Measurements from ENCODE around the gene ITGAD. TPM values are rescaled to one million over a fixed set of nuclear protein-coding genes. Genes with fewer than 3 reads are reported as not detected.

The ITGAD gene
- total RNA-seq, 1 experiment from 2014 or later = not detected

GRCh38 chr16:31420037-31420436 lies 26.9 kb downstream of the ITGAD start:
- Histone ChIP-seq H3K18ac (ENCODE audit: insufficient read length, low read depth, low read length) (no peak overlapping the region), H3K79me2 (ENCODE audit: insufficient read depth, low read length) (no peaks in the 10 kb centered on the region), H2AK5ac (ENCODE audit: insufficient read length, low read length) (no peak overlapping the region), H3K56ac (ENCODE audit: insufficient read length, low read depth, low read length) (no peak overlapping the region), H2BK120ac (ENCODE audit: low read depth, low read length, poor library complexity, severe bottlenecking) (no peak overlapping the region), H3K9ac (ENCODE audit: extremely low read depth, insufficient read length, low read length) (no peak overlapping the region), H3K4me1 (ENCODE audit: insufficient read depth, low read length) (no peaks in the 10 kb centered on the region), H3K4ac (ENCODE audit: low read depth, low read length) (no peak overlapping the region), H3K27ac (ENCODE audit: insufficient read length, low read depth, low read length) (no peak overlapping the region), H4K8ac (replicated peaks; ENCODE audit: insufficient read length, low read depth, low read length) (no peak overlapping the region), H2BK5ac (ENCODE audit: insufficient read length, low read length) (no peak overlapping the region), H2BK12ac (ENCODE audit: insufficient read length, low read depth, low read length) (no peak overlapping the region), H4K20me1 (ENCODE audit: control insufficient read depth, insufficient read depth, insufficient read length) (no peaks in the 10 kb centered on the region), H3K27me3 (ENCODE audit: insufficient read depth, low read length) (no peaks in the 10 kb centered on the region; the same call in 1 of the 2 replicates), H2AFZ (ENCODE audit: low read length) (no peak overlapping the region), H3K9me3 (ENCODE audit: control insufficient read depth, low read depth, low read length) (no peaks in the 10 kb centered on the region), H3K23me2 (ENCODE audit: insufficient read length, low read depth, low read length, poor library complexity, severe bottlenecking) (no peaks in the 10 kb centered on the region), H4K5ac (ENCODE audit: insufficient read length, low read depth, low read length) (no peak overlapping the region), H3K14ac (ENCODE audit: insufficient read depth, low read length) (no peak overlapping the region), H3K79me1 (ENCODE audit: insufficient read depth, low read depth, low read length, poor library complexity, severe bottlenecking) (no peaks in the 10 kb centered on the region), H2BK20ac (ENCODE audit: low read depth, low read length, poor library complexity, severe bottlenecking) (no peak overlapping the region), H3K4me2 (ENCODE audit: insufficient read depth, insufficient read length, low read length) (no peak overlapping the region), H4K91ac (ENCODE audit: insufficient read length, low read depth, low read length) (no peak overlapping the region), H3T11ph (ENCODE audit: low read length) (no peak overlapping the region), H2BK15ac (ENCODE audit: low read depth, low read length) (no peak overlapping the region), H3K23ac (ENCODE audit: insufficient read length, low read depth, low read length) (no peak overlapping the region)
- no peak for DNase-seq
- Mint-ChIP-seq H3K4me3 (no peak overlapping the region), H3K36me3 (ENCODE audit: insufficient read depth in 1 of 3, low read depth in 3 of 3) (no peaks in the 10 kb centered on the region), H3K9me3 (peaks cover 0 to 4% of the 10 kb centered on the region in 2 experiments; a peak in 3 of 5 replicates), H3K4me1 (peaks cover 5 to 6% of the 10 kb centered on the region in 2 experiments; a peak in 3 of 4 replicates), H3K27me3 (ENCODE audit: low read depth) (peaks cover 26% of the 10 kb centered on the region), H3K27ac (no peak overlapping the region)
- TF ChIP-seq, protein P1, sequence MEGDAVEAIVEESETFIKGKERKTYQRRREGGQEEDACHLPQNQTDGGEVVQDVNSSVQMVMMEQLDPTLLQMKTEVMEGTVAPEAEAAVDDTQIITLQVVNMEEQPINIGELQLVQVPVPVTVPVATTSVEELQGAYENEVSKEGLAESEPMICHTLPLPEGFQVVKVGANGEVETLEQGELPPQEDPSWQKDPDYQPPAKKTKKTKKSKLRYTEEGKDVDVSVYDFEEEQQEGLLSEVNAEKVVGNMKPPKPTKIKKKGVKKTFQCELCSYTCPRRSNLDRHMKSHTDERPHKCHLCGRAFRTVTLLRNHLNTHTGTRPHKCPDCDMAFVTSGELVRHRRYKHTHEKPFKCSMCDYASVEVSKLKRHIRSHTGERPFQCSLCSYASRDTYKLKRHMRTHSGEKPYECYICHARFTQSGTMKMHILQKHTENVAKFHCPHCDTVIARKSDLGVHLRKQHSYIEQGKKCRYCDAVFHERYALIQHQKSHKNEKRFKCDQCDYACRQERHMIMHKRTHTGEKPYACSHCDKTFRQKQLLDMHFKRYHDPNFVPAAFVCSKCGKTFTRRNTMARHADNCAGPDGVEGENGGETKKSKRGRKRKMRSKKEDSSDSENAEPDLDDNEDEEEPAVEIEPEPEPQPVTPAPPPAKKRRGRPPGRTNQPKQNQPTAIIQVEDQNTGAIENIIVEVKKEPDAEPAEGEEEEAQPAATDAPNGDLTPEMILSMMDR (conservative IDR thresholded peaks at IDR 0.05) = no peak
- WGBS (ENCODE audit: extremely low coverage, insufficient read length, low lambda C conversion rate) = no CpG with 5 or more reads among the region's 3 CpGs

Data from H9 (cell line).